GM10248 (cell line): ENCODE measurements around the gene SLC49A3.
"Not testable (repeated sequence)": the region's sequence is repeated elsewhere in the genome, so short reads cannot be mapped to it uniquely, and the experiment has no call there.

Source experiments
- CTCF ChIA-PET: fragments of 300-600 bp; sonication (Branson Sonifier 250); formaldehyde crosslinking; extraction: SDS; loops from one replicate; lab custom pipeline; 2021; ENCODE audit warnings: antibody characterized with exemption; lab: Yijun Ruan, JAX
- POLR2A ChIA-PET: fragments of 350-650 bp; sonication (Branson Sonifier 250); formaldehyde crosslinking; extraction: SDS; loops from one replicate; lab custom pipeline; 2020; ENCODE audit warnings: antibody characterized with exemption; lab: Yijun Ruan, JAX
- DNase-seq: peaks from one replicate; pipeline ENCODE4 v3.0.0; 2012; ENCODE audit errors: extremely low spot score
- TF ChIP-seq, protein P1 (sequence below): IDR thresholded peaks from 2 replicates; pipeline ENCODE4 v1.5.1; 2012; ENCODE audit warnings: mild to moderate bottlenecking, low read depth; ENCODE audit errors: extremely low read depth, missing control alignments, control extremely low read depth

Gene SLC49A3

DNA sequence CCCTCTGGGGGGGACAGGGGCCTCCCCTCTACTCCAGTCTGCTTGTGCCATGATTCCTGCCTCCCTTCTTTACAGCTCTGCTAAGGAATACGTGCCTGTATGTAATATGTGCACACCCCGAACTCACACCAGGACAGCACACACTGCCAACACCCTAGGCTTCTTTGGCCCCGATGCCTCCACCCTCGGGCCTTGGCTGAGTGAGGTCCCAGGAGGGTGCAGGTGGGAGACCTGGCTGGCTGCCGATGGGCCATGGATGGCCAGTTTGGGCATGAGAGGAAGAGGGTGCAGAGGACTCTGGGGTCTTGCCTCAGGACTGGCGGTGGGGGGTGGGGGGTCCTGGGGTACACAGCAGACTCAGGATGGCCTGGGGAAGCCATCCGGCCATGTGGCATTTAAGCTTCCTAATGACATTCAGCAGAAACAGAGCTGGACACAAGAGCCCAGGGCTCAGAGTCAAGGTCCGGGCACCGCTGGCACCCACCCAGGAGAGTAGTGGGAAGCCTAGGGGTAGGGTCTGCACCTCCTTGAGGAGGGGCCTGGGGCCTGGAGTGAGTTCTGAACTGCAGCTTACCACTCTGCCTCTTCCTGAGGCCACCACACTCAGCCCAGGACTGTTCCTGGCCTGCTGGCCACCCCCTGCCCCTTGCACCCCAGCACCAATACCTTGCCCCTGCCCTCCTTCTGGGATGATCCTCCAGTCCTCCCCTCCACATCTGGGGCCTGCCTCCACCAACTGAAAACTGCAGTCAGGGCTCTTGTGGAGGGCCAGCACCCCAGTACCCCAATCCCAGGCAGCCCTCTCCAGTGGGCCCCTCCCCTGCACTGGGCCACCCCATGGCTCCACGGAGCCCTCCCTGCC is 14.6 kb upstream of the SLC49A3 start:
- POLR2A ChIA-PET = no interaction called here
- DNase-seq = no peak
- TF ChIP-seq, protein P1, sequence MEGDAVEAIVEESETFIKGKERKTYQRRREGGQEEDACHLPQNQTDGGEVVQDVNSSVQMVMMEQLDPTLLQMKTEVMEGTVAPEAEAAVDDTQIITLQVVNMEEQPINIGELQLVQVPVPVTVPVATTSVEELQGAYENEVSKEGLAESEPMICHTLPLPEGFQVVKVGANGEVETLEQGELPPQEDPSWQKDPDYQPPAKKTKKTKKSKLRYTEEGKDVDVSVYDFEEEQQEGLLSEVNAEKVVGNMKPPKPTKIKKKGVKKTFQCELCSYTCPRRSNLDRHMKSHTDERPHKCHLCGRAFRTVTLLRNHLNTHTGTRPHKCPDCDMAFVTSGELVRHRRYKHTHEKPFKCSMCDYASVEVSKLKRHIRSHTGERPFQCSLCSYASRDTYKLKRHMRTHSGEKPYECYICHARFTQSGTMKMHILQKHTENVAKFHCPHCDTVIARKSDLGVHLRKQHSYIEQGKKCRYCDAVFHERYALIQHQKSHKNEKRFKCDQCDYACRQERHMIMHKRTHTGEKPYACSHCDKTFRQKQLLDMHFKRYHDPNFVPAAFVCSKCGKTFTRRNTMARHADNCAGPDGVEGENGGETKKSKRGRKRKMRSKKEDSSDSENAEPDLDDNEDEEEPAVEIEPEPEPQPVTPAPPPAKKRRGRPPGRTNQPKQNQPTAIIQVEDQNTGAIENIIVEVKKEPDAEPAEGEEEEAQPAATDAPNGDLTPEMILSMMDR = no peak
- CTCF ChIA-PET = interaction anchor here (1.2 to 1.5 kb wide), 2 partner anchors 38 to 39 kb away, joined by 3 to 4 read pairs; no protein-coding TSS in a partner anchor

DNA sequence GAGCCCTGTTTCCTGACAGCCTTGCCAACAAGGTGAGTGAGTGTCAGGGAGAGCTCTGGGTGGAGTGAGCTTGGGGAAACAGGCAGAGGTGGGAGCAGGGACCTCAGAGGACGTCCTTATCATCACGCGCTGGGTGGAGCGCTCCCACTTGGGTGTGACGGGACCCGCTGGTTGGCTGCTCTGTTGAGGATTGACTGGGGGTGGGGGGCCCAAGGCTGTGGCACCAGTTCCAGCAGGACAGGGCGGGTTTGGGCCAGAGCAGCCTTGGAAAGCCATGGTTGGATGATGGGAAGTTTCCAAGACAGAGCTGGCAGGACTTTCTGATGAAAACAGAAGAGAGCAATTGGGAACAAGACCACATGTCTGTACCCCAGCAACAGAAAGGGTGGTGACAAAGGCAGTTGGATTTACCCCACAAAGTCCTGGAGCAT is 13.7 kb upstream of the SLC49A3 start:
- POLR2A ChIA-PET = no interaction called here
- CTCF ChIA-PET = interaction anchor here (1.5 kb wide), 1 partner anchor 39 kb away, joined by 4 read pairs; no protein-coding TSS in a partner anchor
- TF ChIP-seq, protein P1 = no peak
- no peak for DNase-seq

DNA sequence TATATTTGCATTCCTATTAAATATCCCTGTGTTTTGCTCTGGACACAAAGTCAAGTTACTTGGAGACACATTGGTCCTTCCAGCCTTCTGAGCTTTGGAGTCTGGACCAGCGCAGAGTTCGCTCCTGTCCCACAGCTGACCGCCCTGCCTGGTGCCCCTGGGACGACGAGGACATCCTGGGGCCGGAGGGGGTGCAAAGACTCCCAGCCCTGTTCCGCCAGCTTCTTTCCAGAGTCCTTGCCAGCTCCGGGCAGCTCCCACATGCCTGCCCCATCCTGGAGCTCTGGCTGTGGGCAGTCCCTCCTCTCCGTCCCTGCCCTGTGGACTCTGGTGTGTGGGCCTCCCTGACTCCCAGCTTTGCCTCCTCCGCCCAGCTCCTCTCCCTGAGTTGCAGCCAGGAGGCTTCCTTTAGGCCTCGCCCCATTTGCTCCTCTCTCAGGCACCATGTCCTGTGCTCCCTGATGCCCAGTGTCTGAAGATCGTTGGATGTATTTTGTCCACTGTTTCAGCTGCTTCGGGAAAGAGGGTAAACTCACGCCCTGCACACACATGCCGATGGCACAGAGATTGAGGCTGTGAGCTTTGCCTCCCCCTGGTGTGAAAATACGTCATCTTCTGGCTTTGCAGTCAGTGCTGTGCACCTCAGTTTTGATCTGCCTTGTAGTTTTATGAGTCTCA is 11.8 kb upstream of the SLC49A3 start:
- TF ChIP-seq, protein P1 = no peak
- POLR2A ChIA-PET = no interaction called here
- CTCF ChIA-PET = interaction anchor here (0.8 to 2.4 kb wide), 5 partner anchors 9 to 283 kb away, joined by 3 to 13 read pairs (median 7); partner anchors contain the start of genes ATP5ME and MYL5
- no peak for DNase-seq

DNA sequence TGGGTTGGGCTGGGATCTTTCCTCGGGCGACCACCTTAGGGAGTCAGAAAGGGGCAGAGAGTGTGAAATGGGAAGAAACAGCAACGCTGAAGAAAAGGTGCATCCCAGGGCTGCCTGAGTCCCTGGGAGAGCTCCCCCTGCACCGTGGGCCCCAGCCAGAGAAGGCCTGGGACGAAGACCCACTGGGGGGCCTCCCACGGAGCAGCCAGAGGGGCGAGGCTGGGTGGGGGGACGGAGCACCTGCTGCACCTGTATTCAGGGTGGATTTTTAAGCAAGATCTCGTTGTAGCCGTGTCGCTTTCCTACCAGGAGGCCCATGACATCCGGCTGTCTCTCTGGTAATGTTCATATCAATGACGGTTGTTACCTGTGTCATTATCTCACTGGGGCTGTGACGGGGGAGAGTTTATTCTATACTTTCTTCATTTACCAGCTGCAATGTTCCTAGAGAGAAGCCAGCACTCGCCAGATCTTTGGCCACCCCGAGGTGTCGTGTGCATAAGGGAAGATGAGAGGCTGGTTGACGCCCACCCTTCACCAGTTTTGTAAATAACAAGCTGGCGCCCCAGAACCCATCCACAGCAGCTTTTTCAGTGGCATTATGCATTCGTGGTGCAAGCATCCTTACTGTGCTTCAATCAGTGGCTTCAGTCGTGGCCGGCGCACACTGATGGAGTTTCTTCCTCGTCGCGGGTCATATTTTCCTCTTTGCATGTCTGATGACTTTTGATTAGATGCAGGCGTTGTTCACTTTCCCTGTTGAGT is 11.0 kb upstream of the SLC49A3 start:
- ChIA-PET CTCF (interaction anchor here (1.1 to 2.4 kb wide), 4 partner anchors 10 to 284 kb away, joined by 3 to 13 read pairs (median 7); partner anchors contain the start of genes ATP5ME and MYL5), POLR2A (no interaction called here)
- TF ChIP-seq, protein P1 = no peak
- no peak for DNase-seq

DNA sequence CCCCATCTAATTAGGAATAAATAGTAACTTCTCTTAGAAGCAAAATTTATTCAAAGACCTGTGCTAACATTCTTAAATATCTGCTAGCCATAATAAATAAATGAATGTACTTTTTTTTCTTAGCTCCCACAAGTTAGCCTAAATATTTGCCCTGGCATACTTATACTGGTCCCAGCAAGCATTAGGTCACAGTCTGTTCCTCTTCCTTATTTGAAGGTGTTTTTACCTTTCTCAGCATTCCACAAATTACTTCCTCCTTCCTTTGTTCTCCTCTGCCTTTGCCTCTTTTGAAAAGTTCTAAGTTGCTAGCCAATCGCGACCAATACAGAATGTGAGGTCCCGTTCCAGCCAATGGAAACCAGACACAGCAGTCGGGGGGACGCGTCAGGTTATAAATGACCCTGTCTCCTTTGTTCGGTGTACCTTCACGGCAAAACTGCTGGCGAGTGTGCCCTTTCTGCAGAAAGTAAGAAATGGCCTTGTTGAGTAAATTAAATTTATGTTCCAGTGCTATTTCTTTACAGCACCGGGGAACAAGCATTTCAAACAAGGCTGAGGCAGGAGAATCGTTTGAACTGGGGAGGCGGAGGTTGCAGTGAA is 5.5 kb upstream of the SLC49A3 start:
- CTCF ChIA-PET = interaction anchor here (1.0 kb wide), 1 partner anchor 10 kb away, joined by 4 read pairs; no protein-coding TSS in a partner anchor
- DNase-seq, POLR2A ChIA-PET: not testable (repeated sequence)

DNA sequence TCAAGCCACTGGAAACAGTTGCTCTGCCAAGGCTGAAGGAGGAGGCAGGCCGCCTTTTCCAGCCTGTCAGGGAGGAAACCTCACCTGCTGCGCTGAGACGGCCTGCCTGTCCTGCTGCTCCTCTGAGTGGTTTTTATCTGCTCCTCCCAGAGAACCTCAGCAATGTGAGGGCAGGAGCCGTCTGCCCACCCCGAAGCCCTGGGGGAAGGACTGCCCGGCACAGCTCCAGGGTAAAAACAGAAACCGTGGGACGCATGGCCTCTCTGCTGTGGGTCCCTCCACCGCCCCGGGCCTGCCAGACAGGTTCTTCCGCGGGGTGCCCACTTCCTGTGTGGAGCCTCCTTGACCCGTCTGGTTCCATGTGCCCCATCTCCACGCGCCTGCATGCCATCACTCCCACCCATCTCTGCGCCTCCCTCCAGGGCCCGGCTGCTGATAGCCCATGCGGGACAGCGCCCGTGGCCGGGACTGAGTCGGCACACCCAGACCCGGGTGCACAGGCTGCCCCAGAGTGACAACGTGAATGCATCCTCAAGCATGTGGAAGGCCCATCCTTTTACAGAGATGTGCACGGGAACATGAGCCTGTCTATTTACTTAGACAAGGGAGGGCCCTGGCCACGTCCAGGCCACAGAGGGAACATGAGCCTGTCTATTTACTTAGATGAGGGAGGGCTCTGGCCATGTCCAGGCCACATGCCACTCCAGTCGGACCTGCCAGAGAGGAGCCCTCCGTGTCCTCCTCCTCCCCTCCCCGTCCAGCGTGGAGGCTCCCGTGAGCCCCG is 4.0 kb upstream of the SLC49A3 start:
- ChIA-PET CTCF (no interaction called here), POLR2A (no interaction called here)
- TF ChIP-seq, protein P1 = no peak
- DNase-seq = no peak
